GM19193 (cell line): Measurements from ENCODE around the gene CHPT1.

ENCODE experiments used
- POLR2A ChIP-seq: IDR thresholded peaks from 4 replicates; pipeline ENCODE4 v1.6.1; 2011; ENCODE audit not compliant: insufficient read depth, insufficient read length; ENCODE audit errors: extremely low read depth

CHPT1 gene

GRCh38 chr12:101700299-101700820, 2.9 kb downstream of the CHPT1 start:
- no peak for TF ChIP-seq POLR2A

DNA sequence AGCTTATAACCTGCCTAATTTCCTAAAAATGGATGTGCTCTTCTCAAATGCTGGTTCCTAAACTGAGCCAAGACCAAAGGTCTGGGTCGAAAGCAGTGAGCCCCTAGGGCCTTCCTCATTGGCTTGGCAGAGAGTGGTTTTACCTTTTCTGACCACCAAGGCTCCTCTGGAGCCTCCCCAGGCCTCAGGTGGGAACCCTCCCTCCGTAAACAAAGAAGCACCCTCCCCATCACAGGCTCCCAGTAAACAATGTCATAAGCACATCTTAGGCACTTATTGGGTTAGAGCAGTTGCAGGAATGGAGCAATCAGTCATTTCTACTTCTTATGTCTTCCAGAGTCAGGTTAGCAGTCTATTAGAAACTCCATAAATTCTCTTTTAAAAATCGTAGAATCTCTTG, 6.0 kb downstream of the CHPT1 start:
- TF ChIP-seq POLR2A, result no peak

DNA sequence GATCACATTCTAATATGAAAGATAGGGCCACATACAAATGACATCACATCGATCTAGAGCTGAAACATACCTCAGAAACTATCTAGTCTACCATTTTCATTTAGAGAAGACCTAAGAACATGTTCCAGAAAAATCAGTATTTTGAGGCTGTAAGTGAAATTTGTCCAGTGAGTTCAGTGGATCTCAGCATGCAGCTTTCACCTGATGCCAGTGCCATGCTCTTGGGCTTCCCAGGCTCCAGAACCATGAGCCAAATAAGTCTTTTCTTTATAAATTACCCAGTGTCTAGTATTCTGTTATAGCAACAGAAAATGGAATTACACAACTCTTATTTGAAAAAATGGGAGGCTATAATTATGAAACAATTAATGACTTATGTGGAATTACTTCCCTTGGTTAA, 9.0 kb downstream of the CHPT1 start:
- TF ChIP-seq POLR2A, result no peak

DNA sequence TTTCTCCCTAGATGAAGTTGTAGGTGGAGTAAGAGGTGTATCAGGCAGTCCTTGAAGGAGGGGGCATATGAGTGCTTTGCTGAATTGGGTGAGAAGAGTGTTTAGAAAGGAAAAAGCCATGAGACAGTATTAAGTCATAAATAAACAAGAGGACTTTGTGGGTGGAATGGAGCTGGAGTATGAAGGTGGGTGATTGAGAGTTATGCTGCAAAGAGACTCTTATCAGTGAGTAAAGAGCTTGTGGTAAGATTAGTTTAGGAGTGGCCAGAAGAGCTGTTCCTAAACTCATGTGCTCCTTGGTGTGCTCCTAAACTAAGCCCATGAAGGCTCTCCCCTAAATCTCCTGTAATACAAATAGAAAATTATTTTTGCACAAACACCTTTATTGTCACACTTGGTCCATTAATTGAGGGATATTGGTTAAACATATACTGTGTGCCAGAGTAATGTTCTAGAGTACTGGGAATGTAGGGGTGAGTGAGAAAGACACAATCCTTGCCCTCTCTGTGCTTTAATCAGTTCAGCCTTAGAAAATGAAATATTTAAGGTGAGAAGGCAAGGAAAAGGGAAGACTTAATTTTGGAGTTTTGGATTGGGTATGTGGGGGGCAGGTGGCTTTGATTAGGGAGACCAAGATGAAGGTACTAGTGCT, 9.8 kb downstream of the CHPT1 start:
- TF ChIP-seq POLR2A, result no peak

DNA sequence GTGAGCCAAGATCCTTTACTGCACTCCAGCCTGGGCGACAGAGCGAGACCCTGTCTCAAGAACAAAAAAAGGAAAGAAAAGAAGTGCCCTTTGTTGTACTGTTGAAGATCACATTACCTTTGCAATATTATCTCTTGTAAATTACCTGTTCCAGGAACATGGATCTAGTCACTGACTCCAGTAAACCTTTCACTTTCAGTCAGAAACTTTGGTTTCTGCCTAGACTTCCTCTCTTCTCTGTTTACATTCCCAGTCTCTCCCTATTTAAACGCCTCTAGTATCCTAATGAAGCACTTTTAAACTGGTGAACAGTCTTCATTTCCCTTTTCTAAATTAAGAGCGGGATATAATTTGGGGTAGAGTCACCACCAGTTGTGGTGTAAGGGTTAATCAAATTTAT, 12.8 kb downstream of the CHPT1 start:
- no peak for TF ChIP-seq POLR2A

- TF ChIP-seq POLR2A, result no peak
Observed at GRCh38 chr12:101713059-101713682, 15.7 kb downstream of the CHPT1 start.

DNA sequence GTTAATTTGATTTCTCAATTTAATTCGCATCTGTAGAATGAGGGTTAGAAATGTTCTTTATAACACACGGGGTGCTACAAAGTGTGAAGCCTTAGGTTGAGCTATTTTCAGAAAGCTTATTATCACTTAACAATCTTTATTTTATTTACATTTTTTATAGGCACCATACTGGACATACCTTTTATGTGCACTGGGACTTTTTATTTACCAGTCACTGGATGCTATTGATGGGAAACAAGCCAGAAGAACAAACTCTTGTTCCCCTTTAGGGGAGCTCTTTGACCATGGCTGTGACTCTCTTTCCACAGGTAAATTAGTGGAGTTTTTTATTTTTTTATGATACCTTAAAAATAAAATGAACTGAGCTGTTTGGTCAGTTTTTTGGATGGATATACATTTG, 16.5 kb downstream of the CHPT1 start:
- no peak for TF ChIP-seq POLR2A

GRCh38 chr12:101714877-101715444, 17.5 kb downstream of the CHPT1 start:
- TF ChIP-seq POLR2A, result no peak

- TF ChIP-seq POLR2A, result no peak
Observed at GRCh38 chr12:101719566-101719965, 22.1 kb downstream of the CHPT1 start.

DNA sequence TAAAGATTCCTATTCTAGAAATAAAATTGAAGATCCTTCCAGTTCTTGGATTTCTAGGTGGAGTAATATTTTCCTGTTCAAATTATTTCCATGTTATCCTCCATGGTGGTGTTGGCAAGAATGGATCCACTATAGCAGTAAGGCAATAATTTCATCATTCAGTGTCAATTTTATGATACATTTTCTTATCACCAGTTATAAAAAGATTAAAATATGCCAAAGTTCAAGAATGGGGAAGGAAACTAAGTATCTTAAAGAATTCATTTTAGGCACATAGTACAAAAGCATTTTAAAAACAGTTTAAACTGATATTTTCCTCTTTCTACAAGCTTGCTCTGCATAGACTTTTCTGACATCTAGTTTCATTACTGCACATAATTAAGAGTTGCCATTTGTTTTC, 22.7 kb downstream of the CHPT1 start:
- TF ChIP-seq POLR2A, result no peak

DNA sequence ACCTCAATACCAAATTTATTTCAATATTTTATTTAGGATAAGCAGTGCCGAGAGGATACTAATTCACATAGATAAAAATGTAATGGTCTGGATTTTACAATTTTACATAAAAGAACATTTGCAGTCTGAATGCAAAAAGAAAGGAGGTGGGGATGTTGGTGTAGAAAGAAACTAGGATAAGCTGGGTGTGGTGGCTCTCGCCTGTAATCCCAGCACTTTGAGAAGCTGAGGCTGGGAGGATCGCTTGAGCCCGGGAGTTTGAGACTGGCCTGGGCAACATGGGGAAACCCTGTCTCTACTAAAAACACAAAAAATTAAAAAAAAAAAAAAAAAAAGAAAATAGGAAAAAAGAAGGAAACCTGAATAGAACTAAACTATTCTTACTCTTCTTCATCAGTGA, 25.0 kb downstream of the CHPT1 start:
- TF ChIP-seq POLR2A, result no peak

DNA sequence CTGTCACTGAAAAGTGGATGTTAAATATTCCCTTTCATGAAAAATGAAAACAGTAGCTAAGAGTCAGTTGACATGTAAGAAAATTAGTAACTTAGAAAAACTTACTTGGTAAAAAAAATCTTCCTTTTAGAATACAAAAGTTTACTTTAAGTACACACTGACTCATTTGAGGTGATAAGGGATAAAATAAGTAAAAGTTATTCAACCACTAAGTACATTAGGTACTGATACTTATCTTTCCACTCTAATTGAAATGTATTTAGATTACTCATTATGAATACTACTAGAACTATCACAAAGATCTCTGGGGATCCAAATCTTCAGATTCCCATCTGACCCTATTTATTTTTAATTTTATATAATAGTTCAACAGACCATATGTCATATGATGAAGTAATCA, 29.7 kb downstream of the CHPT1 start:
- no peak for TF ChIP-seq POLR2A

GRCh38 chr12:101729842-101730241, 32.4 kb downstream of the CHPT1 start:
- TF ChIP-seq POLR2A, result no peak

GRCh38 chr12:101732318-101732717, 34.9 kb downstream of the CHPT1 start:
- no peak for TF ChIP-seq POLR2A

DNA sequence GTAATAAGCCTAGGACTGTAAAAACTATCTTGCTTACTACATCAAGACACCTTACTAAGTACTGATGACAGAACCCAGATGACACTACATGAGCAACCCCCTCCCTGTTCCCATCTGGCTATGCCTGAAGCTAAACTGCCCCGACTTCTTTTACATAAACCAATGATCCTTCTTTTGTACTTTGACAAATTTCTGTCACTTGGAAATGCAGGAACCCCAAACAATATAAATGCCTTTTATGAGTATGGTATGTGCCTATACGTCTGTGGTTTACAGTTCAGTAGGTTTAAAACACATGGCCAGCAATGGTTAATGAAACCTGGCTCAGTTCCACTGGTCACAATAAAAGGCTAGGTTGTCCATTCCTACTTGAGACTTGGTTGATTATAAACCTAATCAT, 35.7 kb downstream of the CHPT1 start:
- no peak for TF ChIP-seq POLR2A

DNA sequence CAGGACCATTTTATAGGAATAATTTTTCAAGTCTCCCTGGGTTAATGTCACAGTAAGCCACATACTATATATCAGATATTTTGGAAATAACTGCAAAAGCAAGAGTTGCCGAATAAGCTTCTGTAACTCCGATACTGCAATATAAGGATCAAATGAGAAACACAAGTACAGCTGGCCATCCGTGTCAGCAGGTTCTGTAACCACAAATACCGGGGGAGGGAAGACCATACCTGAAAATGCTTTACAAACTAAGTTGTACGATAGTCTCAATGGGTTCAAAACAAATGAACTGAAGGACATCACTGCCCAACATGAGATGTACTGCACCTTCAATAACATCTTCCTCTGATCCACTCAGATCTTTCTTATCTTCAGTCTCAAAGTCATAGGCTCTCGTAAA, 40.0 kb downstream of the CHPT1 start:
- no peak for TF ChIP-seq POLR2A
